Measurements from ENCODE around the gene ARFIP1.

- TF ChIP-seq CTCF (IDR thresholded peaks at IDR 0.05) = no peak
- no peak for TF ChIP-seq POLR2A (IDR thresholded peaks at IDR 0.05)
Measured at GRCh38 chr4:152939621-152940020, 159.9 kb downstream of the ARFIP1 start.
